NB4 (cell line): Measurements from ENCODE around the gene BTBD19.

Experiments
- CTCF ChIP-seq: IDR thresholded peaks from one replicate; pipeline ENCODE4 v1.5.1; 2012; ENCODE audit warnings: low read depth, low read length
- POLR2A ChIP-seq: IDR thresholded peaks from 2 replicates; pipeline ENCODE4 v1.6.1; 2011; ENCODE audit warnings: mild to moderate bottlenecking; ENCODE audit not compliant: insufficient read length; ENCODE audit errors: extremely low read depth
- TF ChIP-seq, protein P1 (sequence below): IDR thresholded peaks from 2 replicates; pipeline ENCODE4 v1.6.1; 2011; ENCODE audit warnings: low read depth, low read length

- TF ChIP-seq CTCF (no peak), POLR2A (peak; percentile 97)
- TF ChIP-seq, protein P1, sequence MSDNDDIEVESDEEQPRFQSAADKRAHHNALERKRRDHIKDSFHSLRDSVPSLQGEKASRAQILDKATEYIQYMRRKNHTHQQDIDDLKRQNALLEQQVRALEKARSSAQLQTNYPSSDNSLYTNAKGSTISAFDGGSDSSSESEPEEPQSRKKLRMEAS = peak; percentile 85
These were observed 33.0 kb upstream of the BTBD19 start, which contains the start of gene RPS8 for GRCh38 chr1:44775078-44775929.
